Lung (tissue), 12 donors: ENCODE measurements around the gene CEACAM19. TPM values are rescaled to one million over a fixed set of nuclear protein-coding genes. Genes with fewer than 3 reads are reported as not detected.
A peak's percentile ranks its signal among the peaks of the same experiment; 100 is the strongest.

ENCODE experiments used
- ATAC-seq: fragments of 200-7000 bp; cut with Tn5 transposase; one replicate; pipeline ENCODE4 v1.9.1; 2020; ENCODE audit warnings: moderate number of reproducible peaks; ENCODE audit not compliant: insufficient read depth, low FRiP score
- DNase-seq, 3 donors: peaks; one replicate each; pipeline ENCODE4 v3.0.0-alpha.2; 2013 to 2017
- H3K27ac ChIP-seq, 2 donors: one replicate each; pipeline ENCODE4 v1.5.1; 2013; ENCODE audit warnings: mild to moderate bottlenecking in 2 of 2, moderate library complexity in 2 of 2, control low read depth in 1 of 2, inconsistent platforms in 1 of 2, low read depth in 1 of 2, low read length in 1 of 2
- H3K27me3 ChIP-seq, 3 donors: one replicate each; pipeline ENCODE4 v1.5.1; 2013; ENCODE audit warnings: low read length in 2 of 3; ENCODE audit not compliant: control insufficient read depth in 3 of 3, insufficient read depth in 3 of 3
- H3K36me3 ChIP-seq, 4 donors: one replicate each; pipeline ENCODE4 v1.5.1; 2013; ENCODE audit warnings: low read length in 4 of 4, mild to moderate bottlenecking in 1 of 4, moderate library complexity in 1 of 4; ENCODE audit not compliant: control insufficient read depth in 4 of 4, insufficient read depth in 4 of 4
- H3K4me1 ChIP-seq, 5 donors: one replicate each; pipeline ENCODE4 v1.5.1; 2013; ENCODE audit warnings: low read length in 5 of 5, mild to moderate bottlenecking in 2 of 5, moderate library complexity in 1 of 5; ENCODE audit not compliant: control insufficient read depth in 5 of 5, insufficient read depth in 5 of 5
- H3K4me3 ChIP-seq: one replicate; pipeline ENCODE4 v1.5.1; 2013; ENCODE audit warnings: mild to moderate bottlenecking, control low read depth, moderate library complexity
- H3K9ac ChIP-seq, 2 donors: one replicate each; pipeline ENCODE4 v1.5.1; 2013; ENCODE audit warnings: low read length in 2 of 2, control low read depth in 1 of 2; ENCODE audit not compliant: insufficient read depth in 1 of 2
- H3K9me3 ChIP-seq, 4 donors: one replicate each; pipeline ENCODE4 v1.5.1; 2013; ENCODE audit warnings: low read length in 3 of 4, mild to moderate bottlenecking in 1 of 4, moderate library complexity in 1 of 4; ENCODE audit not compliant: control insufficient read depth in 4 of 4, insufficient read depth in 3 of 4
- WGBS, 2 donors: extraction: QIAGEN DNeasy Blood & Tissue Kit; methylation state at CpG; one replicate each; pipeline ENCODE4 v1.1.7; 2013; 5-methylcytosine and 5-hydroxymethylcytosine counted together
- polyA plus RNA-seq, 2 donors: library from polyadenylated mRNA; stranded (reverse); fragments of 200-250 nt; gene quantifications; one replicate each; pipeline ENCODE4 v1.2.1, GENCODE V29; 2013
- total RNA-seq, 2 donors: library from RNA; depleted of rRNA in 1 of 2; stranded (reverse); fragments of >200 nt in 1 of 2; gene quantifications; one replicate each; pipeline ENCODE4 v1.2.1, GENCODE V29; 2014 to 2021
- TF ChIP-seq, protein P1 (sequence below): IDR thresholded peaks from 2 replicates; pipeline ENCODE4 v1.5.1; 2012; ENCODE audit warnings: mild to moderate bottlenecking; ENCODE audit errors: control extremely low read depth, extremely low read depth
- donor health status: control.
- donor health status: control.
- donor health status: Bipolar disorder and iron deficiency.
- donor health status: healthy.
- donor health status: DM: yes; HTN: yes; CAD: no.

CEACAM19 gene
- total and polyA plus RNA-seq, 4 donors = 2.3 to 8.3 (median 4.4) TPM

- Histone ChIP-seq H3K27me3 (no peaks in the 10 kb centered on the region), H3K4me1 (peaks cover 0 to 25% (median 0%) of the 10 kb centered on the region in 5 donors), H3K36me3 (peaks cover 0 to 2% (median 0%) of the 10 kb centered on the region in 4 donors), H3K4me3 (no peak overlapping the region), H3K27ac (peak overlapping the region; percentile 38 to 84), H3K9me3 (no peaks in the 10 kb centered on the region), H3K9ac (no peak overlapping the region)
- ATAC-seq = peak; percentile 58
- WGBS, 2 donors = 28 to 33% methylated on average over 25 of the region's 25 CpGs
- DNase-seq = peak; percentile 71 to 87 (median 80)
- TF ChIP-seq, protein P1, sequence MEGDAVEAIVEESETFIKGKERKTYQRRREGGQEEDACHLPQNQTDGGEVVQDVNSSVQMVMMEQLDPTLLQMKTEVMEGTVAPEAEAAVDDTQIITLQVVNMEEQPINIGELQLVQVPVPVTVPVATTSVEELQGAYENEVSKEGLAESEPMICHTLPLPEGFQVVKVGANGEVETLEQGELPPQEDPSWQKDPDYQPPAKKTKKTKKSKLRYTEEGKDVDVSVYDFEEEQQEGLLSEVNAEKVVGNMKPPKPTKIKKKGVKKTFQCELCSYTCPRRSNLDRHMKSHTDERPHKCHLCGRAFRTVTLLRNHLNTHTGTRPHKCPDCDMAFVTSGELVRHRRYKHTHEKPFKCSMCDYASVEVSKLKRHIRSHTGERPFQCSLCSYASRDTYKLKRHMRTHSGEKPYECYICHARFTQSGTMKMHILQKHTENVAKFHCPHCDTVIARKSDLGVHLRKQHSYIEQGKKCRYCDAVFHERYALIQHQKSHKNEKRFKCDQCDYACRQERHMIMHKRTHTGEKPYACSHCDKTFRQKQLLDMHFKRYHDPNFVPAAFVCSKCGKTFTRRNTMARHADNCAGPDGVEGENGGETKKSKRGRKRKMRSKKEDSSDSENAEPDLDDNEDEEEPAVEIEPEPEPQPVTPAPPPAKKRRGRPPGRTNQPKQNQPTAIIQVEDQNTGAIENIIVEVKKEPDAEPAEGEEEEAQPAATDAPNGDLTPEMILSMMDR = no peak
Measured at GRCh38 chr19:44684892-44685863, 13.9 kb downstream of the CEACAM19 start.

- no peak overlapping the region for H3K27ac ChIP-seq
- DNase-seq (no peak), ATAC-seq (peak; percentile 45)
- no peak overlapping the region for H3K4me3 ChIP-seq
- no peak overlapping the region for H3K9ac ChIP-seq
- TF ChIP-seq, protein P1 = no peak
- peaks cover 0 to 25% (median 0%) of the 10 kb centered on the region in 5 donors for H3K4me1 ChIP-seq
- peaks cover 0 to 2% (median 0%) of the 10 kb centered on the region in 4 donors for H3K36me3 ChIP-seq
- no peaks in the 10 kb centered on the region for H3K27me3 ChIP-seq
- 36 to 48% methylated on average over 4 of the region's 4 CpGs for WGBS, 2 donors
- no peaks in the 10 kb centered on the region for H3K9me3 ChIP-seq
Measured at GRCh38 chr19:44685877-44686276, 14.6 kb downstream of the CEACAM19 start.

- Histone ChIP-seq H3K4me3 (no peak overlapping the region), H3K36me3 (peaks cover 0 to 2% (median 0%) of the 10 kb centered on the region in 4 donors), H3K9me3 (no peaks in the 10 kb centered on the region), H3K27me3 (no peaks in the 10 kb centered on the region), H3K27ac (no peak overlapping the region), H3K4me1 (peaks cover 0 to 27% (median 0%) of the 10 kb centered on the region in 5 donors), H3K9ac (no peak overlapping the region)
- ATAC-seq (no peak), DNase-seq (no peak)
- WGBS, 2 donors = 70 to 74% methylated on average over 4 of the region's 4 CpGs
- TF ChIP-seq, protein P1 = no peak
Measured at GRCh38 chr19:44686896-44687295, 15.6 kb downstream of the CEACAM19 start.
